ENCODE data around the gene MYO5C.

DNA sequence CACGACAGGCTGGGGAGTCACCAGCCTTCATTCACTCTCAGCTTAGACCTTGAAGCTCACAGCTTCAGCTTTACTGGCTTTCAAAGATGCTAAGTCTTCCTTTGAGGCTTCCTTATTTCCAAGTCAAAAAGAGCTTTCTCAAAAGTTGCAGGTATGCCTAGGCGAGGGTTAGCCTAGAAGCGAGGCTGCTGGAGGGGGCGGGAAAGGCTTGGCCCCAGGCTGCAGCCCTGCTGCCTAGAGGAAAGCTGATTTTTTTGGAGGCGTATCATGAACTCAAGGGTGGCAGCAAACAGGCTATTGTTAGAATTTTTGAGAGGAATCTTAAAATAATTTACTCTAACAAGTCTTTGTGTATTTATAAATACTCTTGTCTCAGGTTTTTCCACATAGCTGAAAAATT, 37.1 kb downstream of the MYO5C start:
- TF ChIP-seq, protein P1, sequence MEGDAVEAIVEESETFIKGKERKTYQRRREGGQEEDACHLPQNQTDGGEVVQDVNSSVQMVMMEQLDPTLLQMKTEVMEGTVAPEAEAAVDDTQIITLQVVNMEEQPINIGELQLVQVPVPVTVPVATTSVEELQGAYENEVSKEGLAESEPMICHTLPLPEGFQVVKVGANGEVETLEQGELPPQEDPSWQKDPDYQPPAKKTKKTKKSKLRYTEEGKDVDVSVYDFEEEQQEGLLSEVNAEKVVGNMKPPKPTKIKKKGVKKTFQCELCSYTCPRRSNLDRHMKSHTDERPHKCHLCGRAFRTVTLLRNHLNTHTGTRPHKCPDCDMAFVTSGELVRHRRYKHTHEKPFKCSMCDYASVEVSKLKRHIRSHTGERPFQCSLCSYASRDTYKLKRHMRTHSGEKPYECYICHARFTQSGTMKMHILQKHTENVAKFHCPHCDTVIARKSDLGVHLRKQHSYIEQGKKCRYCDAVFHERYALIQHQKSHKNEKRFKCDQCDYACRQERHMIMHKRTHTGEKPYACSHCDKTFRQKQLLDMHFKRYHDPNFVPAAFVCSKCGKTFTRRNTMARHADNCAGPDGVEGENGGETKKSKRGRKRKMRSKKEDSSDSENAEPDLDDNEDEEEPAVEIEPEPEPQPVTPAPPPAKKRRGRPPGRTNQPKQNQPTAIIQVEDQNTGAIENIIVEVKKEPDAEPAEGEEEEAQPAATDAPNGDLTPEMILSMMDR (IDR thresholded peaks at IDR 0.05 in 8 of 11, conservative IDR thresholded peaks at IDR 0.05 in 3 of 11) = no peak
- TF ChIP-seq POLR2A (IDR thresholded peaks at IDR 0.05) = no peak
- TF ChIP-seq POLR2AphosphoS5 (IDR thresholded peaks at IDR 0.05) = no peak
